Right kidney (tissue), 1 donor: ENCODE data around the gene ADISSP.

Source experiments
- DNase-seq: peaks from one replicate; pipeline ENCODE4 v3.0.0-alpha.2; 2016

ADISSP gene

GRCh38 chr20:3738111-3739053 lies 29.2 kb downstream of the ADISSP start:
- DNase-seq = no peak

DNA sequence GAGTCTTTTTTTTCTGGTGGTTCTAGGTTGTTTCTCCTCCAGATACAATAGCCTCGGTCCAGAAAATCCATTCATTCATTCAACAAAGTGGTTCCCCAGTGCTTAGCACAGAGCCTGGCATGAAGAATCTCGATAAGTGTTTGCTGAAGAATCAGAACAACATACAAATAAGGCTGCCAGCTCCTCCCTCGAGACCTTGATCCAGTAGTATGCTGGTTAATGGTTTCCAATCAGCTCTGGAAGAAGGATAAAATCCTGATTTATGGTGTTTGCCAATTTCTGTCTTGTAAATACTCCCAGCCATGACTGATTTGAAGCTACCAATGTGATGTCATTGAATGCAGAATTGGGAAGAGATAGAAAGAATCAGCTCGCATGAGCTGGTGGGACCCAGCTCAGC lies 31.8 kb downstream of the ADISSP start:
- no peak for DNase-seq

DNA sequence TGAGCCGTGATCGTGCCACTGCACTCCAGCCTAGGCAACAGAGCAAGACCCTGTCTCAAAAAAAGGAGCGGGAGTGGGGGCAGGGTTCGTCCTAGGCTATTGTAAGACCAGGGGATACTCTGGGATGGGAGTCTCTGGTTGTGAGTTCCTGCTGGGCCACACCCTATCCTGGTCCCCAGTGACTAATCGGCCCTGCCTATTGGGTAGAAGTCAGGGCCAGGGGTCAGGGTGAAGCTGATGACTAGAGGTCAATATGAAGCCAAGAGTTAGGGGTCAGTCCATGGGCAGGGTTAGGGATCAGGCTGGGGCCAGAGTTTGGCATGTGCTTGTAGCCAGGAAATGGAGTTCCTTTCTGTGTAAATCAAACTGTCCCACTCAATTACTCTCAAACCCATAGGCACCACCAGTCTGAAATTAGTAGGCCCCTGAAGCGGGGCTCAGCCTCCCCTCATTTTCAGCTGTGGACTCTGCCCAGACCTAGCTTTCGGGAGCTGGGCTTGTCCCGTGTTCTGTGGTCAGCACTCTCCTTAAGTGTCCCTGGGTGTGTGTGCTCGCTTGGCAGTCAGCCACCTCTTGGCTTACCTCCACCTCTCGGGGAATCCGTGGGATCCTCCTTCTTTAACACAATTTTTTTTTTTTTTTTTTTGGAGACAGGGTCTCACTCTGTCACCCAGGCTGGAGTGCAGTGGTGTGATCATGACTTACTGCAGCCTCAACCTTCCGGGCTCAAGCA lies 33.3 kb downstream of the ADISSP start:
- DNase-seq = no peak

DNA sequence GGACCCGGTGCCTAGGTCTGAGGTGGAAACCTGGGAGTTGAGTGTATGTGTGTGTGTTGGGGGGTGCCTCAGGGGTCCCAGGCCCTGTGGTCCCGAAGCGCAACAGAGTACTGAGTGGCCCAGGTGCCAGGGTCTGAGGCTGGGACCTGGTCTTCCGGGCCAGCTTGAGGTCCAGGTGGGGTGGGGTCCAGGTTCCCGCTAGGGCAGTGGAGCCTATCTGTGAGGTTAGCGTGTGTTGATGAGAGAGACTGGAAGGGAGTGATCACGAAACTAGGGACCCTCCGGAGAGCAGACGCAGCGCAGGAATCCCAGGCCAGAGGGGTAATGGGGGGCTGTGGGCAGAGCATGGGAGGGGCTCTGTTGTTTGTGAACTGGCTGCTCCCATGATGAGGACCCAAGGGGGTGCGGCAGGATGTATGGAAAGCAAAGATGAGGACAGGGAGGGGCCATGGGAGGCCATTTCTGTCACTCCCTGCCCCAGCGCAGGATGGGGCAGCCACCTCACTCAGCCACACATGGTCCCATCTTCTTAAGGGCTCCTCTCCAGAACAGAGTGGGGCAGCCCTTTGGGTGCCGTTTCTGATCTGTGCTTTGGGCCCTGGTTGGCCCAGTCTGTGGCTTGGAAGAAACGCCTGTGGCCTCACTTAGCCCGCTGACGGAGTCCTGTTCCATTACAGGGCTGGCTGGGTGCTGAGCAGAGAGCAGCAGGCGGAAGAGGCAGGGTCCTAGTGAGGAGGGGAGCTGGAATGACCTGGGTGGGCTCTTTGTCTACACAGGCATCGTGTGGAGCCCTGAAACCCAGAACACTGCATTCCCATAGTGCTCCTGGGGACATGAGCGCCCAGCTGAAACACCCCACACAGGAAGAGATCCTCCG lies 34.2 kb downstream of the ADISSP start:
- no peak for DNase-seq

DNA sequence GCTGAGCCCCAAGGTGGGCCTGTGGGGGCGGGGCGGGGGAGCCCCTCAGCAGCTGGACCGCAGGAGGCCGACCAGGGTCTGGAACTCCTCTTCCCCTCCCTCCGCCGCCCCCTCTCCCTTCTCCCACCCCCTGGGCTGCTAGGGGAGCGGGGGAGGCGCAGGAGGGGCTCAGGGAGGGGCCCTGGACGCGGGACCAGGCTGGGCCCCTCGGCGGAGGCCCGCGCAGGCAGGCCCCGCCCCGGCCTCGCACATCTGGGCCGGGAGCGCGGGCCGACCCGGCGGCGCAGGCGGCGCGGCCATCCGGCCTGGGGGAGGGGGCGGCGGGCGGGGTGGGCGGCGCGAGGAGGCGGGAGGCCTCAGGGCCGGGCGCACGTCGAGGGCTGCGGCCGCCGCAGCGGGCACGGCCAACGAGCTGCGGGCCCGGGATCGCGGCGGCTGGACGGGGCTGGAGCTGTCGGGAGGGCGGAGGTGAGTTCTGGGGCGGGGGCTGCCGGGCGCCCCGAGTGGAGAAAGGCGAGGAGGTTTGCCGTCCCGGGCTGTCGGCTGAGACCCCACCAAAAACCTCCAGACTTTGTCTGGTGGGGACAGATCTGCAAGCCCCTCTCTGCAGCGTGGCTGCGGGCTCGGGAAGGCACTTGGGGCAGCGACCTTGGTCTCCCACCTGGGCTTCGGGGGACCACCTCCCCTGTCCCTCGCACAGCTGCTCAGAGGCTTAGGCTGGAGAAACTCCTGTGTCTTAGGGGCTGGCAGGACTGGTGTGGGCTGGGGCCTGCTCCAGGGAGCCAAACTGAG lies 35.0 kb downstream of the ADISSP start, which contains the start of gene HSPA12B:
Gene HSPA12B, plus strand, starts transcription at position 359 of the 792 bp plus-strand sequence. CDS start 5,990 bp downstream, outside the sequence.
- DNase-seq = peak; percentile 64

GRCh38 chr20:3731944-3732326 lies 35.6 kb downstream of the ADISSP start:
- no peak for DNase-seq

DNA sequence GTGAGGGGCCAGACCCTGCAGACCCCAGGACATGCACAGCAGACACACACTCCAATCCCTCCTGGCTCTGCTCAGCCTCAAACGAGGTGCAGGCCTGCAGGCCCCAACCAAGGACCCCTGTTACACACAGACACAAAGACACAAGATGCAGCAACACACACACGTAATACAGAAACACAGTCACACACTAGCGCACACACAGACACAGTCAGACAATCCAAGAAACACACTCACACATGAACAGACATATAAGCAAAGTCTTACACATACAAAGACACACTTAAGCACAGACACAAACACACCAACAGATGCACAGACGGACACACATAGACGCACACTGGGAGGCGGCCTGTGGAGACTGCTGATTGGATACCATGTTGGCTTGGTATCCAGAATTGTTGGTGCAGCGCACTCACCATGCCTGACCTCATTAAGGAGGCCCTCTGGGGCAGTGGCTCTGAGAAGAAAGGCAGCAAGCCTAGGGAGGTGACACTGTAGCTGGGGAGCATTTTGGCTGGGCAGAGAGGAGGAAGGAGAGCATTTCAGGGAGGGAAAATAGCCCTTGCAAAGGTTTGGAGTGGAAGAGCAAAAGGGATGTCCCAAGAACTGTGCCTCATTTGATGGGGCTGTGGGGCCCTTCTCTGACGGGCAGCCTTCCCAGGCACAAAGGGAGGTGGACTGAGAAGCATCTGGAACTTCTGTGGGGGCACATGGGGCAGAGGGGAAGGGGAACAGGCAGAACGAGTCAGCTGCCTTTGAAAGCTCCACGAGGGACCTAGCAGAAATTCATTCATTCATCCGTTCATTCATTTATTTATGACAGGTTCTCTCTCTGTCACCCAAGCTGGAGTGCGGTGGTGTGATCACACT lies 36.5 kb downstream of the ADISSP start:
- no peak for DNase-seq

GRCh38 chr20:3729811-3730540 lies 37.6 kb downstream of the ADISSP start:
- no peak for DNase-seq

DNA sequence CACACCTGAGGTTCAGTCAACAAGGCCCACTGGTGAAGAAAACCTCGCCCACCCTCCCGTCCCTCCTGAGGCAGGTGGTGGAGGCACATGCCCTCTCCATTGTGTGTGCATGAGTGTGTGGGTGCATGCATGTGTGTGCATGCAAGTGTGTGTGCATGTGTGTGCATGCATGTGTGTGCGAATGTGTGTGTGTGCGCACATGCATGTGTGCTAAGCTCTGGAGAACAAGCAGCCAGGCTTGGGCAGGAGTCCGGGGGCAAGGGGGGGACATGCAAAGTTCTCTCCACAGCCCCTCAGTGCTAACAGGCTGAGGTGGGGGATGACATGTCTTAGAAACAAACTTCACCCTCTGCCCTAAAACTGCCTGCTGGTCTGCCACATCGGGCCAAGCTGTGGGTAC lies 38.2 kb downstream of the ADISSP start:
- no peak for DNase-seq

- no peak for DNase-seq
Measured at GRCh38 chr20:3728876-3729275, 38.7 kb downstream of the ADISSP start.

- DNase-seq = no peak
Measured at GRCh38 chr20:3728354-3728753, 39.2 kb downstream of the ADISSP start.

- DNase-seq = no peak
Measured at GRCh38 chr20:3727401-3728021, 40.0 kb downstream of the ADISSP start.

GRCh38 chr20:3724356-3724755 lies 43.2 kb downstream of the ADISSP start:
- DNase-seq = no peak

- DNase-seq = no peak
Measured at GRCh38 chr20:3723284-3723683, 44.3 kb downstream of the ADISSP start.

DNA sequence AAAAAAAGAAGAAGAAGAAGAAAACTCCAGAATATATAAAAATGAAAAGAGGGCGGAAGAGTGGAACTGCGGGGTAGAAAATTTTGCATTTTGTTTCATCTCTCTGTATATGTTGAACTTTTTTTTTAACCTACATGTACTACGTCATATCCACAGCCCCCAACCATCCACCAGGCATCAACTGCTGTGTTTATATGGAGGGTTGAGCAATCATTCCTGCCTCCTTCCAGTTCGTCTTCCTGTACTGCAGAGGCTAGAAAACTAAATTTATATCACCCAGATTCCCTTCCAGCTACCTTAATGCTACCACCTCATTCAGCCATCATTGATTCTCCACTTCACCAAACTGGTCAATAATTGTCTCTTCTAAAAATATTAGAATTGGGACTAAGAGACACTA lies 45.6 kb downstream of the ADISSP start:
- no peak for DNase-seq

GRCh38 chr20:3720626-3721025 lies 46.9 kb downstream of the ADISSP start:
- no peak for DNase-seq

GRCh38 chr20:3720068-3720467 lies 47.5 kb downstream of the ADISSP start:
- DNase-seq = no peak

DNA sequence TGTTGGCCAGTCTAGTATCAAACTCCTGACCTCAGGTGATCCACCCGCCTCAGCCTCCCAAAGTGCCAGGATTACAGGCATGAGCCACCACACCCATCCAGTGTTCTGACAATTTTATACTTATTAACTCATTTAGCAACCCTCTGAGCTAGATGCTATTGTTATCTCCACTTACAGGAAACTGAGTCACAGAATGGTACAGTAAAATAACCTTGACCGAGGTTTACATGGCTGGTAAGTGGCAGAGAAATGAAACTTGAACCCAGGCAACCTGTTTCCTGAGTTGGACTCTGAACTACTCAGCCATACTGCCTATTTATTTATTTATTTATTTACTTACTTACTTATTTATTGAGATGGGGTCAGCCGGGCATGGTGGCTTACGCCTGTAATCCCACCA lies 48.5 kb downstream of the ADISSP start:
- DNase-seq = no peak

DNA sequence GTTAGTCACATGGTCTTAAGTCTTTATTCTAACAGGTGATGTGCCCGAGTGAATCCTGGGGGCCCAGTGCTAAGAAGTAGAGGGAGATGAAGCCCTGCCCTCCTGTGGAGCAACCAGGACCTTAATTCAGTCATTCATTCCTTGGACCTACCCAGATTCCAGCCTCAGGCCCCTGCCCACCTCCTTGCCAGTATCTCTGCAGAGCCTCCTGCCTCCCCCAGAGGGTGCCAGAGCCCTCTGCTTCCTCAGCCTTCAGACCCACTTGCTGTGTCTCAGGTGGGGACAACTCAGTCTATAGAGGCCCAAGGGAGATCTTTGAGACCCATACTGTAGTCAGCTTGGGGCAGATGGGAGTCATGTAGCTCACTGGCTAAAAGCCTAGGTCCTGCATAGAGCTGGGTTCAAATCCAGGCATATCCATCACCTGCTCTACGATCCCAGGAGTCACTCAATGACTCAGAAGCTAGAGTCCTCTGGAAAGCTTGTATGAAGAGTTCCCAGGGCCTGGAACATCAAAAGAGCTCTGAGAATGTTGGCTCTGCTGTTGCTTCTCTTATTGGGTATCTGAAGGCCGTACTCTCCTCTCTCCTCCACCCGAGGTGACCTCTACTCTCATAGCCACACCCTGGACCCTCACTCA lies 51.2 kb downstream of the ADISSP start:
- no peak for DNase-seq
